HG03520 (cell line): ENCODE measurements around the gene RCAN1.
"Not testable (repeated sequence)": the region's sequence is repeated elsewhere in the genome, so short reads cannot be mapped to it uniquely, and the experiment has no call there.

Experiments used
- ATAC-seq: cut with Tn5 transposase; IDR thresholded peaks from one replicate; pipeline ENCODE4 v1.9.1; 2021; ENCODE audit warnings: mild to moderate bottlenecking, moderate library complexity; ENCODE audit not compliant: unreplicated experiment

Gene RCAN1

DNA sequence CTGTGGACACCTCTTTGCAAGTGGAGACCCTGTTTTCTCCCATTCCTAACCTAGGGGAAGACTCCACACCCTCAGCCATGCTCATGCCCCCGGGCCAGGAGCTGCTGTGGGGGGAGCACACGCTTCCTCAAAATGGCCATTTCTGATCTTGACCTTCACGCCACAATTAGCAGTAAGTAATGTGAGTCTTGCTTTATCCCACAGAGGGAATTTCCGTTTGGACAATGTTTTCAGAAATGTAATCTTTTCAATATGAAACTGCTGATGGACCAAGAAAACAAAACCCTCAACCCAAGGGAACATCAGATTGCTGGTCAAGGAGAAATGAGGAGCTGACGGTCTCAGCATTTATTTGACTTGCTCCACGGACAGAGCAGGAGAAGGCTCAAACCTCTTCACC lies 94.6 kb downstream of the RCAN1 start:
- no peak for ATAC-seq

DNA sequence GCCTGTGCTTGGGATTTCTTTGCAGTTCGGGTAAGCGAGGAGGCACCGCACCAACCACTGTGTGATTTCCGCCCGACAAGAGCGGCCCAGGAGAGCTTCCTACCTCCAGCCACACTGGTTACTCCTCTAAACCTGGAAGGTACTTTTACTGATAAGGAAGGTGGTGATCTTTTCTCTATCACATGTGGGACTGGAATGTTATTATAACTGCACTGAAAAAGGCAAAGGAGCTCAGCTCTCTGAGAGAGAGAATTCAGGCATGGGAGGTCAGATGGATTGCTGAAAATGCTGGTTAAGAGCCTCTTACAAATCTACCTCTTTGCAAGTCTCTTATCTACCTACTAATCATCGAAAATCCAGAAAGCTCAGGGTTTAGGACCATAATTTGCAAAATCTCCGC lies 95.2 kb downstream of the RCAN1 start:
- ATAC-seq, result no peak

DNA sequence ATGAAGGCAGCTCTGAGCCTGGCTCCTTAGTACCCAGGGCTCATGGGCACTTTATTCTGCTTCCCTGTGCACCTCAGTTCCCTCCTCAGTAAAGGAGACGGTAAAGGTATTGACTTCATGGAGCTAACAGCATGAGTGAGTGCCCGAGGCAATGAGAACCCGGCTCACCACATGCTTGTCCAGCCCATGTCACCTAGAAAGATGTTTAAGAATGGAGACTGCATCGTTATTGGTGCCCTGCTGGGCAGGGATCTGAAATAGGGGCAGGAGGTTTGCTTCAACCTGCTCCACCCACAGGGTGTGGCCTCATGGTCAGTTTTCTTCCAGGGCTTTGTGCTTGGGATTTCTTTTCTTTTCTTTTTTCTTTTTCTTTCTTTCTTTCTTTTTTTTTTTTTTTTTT lies 95.9 kb downstream of the RCAN1 start:
- no peak for ATAC-seq

DNA sequence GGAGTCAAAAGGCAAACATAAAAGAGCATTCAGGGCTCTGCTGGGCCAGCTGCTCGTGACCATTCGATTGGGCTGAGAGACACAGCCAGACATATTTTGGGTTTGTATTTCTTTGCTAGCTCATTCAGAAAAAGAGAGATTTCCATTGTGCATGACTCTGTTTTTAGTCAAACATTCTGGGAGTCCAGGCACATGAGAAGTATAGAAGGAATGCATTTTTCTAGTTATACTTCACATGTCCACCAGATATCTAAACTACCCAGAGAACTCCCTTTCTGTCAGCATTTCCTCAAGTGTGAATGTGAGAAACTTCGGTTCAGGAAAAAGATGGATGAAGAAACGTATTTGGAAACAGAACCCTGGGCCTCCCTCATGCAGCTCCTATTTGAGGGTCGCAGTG lies 96.6 kb downstream of the RCAN1 start:
- ATAC-seq, result no peak

DNA sequence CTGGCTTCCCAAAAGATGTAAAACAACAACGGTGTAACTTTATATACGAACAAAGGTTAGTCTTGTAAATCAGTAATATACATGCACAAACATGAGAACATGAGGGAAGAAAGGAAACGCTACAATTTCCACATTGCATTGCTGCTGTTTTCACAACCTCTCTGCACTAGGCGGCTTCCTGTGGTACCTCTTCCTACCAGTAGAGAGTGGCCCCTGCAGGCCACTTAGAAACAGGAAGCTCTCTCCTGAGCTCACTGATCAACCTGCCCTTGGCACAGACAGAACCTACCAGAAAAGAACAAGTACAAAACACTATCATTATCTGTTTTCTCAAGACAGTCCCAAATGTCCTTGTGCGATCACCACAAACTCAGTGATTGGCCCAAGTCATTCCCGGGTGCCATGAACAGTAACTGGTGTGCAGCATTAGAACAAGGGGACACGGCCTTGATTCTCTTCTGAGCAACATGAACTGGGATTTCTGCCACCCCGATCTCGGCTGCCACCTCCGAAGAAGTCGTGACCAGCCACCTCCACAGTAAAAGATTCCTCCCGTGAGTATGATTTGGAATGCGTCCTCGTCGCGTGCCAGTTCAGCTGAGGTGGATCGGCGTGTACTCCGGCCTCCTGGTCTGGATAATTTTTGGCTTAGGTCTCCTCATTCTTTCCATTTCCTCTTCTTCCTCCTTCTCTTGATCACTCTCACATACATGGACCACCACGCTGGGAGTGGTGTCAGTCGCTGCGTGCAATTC lies 97.2 kb downstream of the RCAN1 start:
- no peak for ATAC-seq

DNA sequence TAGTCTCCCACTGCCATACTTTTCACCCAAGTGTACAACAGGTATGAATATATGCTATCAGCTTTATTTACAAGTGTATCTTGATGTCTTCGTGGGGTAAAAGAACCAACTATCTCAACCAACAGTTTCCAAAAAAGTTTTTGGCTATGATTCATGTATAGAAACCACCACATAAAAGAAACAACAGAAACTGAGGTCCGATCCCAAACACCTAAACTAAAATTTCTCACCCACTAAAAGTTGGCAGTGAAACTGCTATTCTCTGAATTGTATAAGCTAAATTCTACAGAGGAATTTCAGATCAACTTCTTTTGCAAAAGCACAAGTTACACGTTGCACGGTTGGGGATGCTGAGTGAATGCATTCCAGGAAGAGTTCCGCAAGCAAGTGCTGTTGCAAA lies 97.9 kb downstream of the RCAN1 start:
- ATAC-seq, result no peak

DNA sequence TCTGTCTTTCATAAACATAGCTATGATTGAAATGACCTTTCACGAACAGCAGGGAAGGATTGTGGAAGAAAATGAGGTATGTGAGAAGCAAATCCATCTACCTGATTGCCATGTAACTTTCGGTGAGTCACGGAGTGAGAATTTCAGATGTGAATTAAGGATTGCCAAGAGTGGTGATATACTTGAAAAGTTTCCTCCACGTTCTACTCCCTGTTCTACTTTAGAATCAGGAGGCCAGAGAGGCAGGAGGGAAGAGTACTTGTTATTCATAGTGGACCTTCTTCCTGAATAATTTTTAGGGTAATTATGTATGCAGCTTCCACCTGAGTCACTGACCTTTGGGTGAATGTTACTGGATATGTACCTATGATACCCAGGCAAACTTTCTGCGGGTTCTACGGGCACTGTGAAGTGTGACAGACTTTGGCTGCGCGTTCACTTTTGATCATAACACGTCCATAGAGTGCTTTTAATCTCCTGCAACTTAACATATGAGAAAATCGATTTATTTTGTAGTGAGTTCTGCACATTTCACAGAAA lies 100.3 kb downstream of the RCAN1 start:
- ATAC-seq, result no peak

DNA sequence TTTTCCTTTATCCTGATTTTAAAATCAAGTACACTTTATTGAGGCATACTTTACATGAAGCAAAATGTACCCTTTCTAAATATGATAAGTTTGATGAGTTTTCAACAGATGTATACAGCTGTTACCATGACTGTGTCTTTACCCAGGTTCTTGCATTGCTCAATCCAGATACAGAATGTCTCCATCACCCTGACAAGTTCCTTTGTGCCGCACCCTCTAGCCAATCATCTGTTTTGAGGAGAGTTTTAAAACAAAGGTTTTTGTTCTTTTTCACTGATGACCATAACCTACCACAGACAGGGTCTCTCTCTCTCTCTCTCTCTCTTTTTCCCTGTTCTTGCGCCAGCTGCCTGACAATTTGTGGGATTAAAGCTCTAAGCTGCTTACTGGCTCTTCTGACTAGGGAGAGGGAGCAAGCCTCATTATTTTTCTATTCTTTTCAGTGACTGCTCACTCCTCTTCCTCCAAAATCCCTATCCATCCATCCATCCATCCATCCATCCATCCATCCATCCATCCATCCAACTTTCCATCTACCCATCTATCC lies 101.7 kb downstream of the RCAN1 start:
- ATAC-seq, result no peak

DNA sequence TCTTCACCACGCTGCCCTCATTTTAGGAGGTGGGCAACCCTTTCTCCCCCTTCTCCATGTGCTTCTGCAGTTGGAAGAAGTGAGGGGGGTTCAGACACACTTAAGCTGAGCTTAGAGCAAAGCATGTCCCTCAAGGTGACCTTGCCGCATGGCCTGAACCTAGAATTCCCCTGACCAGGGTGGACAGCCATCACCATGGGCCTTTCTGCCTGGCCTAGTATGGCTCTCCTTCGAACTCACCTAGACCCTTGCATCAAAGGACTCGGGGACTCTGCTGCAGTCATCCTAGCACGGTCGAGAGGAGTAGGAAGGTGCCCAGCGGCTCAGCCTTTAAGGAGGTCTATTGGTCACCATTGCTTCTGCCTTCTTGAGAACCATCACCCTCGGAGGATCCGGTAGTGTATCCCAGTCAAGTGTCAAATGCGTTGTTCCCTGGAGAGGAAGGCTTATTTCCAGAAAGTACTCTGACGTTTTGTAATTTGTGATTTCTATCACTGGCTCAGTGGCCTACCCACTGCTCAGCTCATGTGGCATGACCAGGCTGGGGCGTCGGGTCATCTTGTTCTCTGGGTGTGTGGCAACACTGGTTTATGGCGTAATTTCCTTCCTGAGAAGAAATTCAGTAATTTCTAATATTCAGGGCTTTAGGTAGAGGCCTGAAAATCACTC lies 103.0 kb downstream of the RCAN1 start, which contains the start of gene KCNE1:
Gene KCNE1, minus strand, starts transcription at position 424 of the 669 bp plus-strand sequence. CDS start 62,576 bp downstream, outside the sequence.
- no peak for ATAC-seq

DNA sequence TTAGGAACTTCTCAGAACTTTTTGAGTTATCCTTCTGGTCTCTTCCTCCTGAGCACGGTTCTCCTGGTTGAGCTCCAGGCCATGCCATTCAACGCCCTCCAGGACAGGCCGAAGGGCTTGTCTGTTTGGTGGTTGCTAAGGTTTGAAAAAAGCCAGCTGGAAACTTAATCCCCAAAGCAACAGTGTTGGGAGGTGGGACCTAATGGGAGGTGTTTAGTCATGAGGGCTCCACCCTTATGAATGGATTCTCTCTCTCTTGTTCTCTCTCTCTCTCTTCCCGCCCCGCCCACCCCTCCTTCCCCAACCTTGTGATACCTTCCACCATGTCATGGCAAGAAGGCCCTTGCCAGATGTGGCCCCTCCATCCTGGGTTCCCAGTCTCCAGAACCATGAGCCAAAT lies 103.7 kb downstream of the RCAN1 start:
- ATAC-seq, result no peak

DNA sequence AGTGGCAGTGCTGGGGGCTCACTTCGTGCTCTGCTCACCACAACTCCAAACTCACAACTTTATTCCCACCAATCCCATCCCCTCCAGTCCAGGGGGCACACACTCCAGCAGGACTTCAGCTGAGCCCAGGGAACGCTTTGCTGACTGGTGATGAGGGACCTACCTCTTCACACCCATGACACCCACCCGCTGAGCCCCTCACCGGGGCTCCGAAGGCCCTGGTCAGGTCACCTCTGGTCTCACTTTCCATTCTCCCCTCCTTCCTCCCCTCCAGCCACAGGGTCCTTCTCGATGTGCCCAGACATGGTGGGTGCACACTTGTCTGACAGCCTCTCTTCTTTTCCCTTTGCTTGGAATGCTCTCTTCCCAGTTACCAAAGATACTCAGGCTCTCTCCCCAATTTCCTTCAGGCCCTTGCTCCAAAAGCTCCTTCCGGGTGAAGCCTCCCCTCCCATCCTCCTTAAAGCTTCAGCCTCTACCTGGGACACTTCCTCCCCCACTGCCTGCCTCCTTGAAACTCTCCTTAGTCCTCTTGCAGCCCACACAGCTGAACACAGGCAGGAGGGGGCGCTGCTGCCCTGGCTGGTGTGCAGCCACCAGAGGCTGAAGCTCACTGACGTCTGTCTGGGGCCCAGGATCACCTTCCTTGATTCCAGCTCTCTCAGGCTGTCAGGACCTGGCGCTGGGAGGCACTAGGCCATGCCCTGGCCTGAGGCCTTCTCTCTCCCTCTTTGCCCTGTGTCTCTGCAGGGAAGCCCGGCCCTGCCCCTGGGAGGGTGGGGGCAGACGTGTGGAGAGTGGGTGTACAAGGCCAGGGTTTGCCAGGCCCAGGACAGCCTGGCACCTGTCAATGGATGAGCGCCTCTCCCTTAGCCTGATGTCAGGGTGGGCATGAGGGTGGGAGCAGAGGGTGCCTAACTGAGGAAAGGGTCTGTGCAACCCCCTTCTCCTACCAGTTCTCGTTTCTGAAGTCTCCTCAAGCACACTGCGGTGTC lies 104.5 kb downstream of the RCAN1 start:
- ATAC-seq, result no peak

DNA sequence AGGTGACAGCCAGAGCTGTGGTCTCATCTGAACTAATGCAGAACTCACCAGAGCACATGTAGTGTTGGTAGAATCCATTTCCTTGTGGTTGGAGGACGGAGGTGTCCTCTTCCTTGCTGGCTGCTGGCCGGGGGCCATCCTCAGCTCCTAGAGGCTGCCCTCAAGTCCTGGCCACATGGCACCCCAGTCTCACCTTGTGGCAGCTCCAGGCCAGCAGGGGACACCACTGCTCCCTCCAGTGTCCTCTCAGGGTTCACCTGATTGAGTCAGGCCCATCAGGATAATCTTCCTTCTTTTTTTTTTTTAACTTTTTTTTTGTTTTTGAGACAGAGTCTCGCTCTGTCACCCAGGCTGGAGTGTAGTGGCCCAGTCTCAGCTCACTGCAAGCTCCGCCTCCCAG lies 105.8 kb downstream of the RCAN1 start:
- ATAC-seq, result no peak

DNA sequence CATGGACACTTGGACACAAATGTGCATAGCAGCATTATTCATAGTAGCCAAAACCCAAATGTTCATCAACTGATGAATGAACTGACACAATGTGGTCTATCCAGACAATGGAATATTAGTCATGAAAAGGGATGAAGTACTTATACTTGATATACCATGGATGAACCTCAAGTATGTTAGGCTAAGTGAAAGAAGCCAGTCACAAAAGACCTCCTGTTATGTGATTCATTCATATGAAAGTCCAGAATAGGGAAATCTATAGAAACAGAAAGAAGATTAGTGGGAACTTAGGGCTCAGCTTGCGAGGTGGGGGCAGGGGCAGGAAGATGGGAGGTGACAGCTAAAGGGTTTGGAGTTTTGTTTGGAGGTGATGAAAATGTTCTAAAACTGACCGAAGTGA lies 110.3 kb downstream of the RCAN1 start:
- ATAC-seq, result no peak

DNA sequence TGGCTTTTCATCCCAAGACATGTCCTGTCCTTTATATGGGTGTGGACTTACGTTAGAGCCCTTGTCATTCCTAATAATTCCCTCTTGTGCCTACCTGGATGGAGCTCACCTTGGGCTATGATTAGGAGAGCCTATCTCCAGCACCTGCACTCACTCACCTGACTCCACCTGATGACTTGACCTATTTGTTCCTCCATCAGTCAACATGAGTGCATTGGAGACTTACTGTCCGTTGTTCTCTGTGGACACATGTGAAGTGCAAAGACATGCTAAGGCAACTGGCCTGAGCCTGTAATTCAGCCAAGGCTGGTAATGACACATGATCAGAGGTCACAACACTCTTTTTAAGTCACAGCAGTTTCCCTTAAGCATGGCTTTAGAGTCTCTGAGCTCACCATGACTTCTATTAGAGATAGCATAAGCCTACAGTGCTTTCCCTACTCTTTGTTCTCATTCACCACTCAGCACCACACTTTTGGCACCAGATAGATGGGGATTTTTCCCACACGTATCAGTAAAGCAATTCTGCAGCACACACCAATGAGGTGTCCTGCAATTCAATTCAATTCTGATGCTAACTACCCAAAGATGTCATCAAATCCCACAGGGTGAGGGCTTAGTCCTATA lies 112.3 kb downstream of the RCAN1 start:
- ATAC-seq, result no peak

DNA sequence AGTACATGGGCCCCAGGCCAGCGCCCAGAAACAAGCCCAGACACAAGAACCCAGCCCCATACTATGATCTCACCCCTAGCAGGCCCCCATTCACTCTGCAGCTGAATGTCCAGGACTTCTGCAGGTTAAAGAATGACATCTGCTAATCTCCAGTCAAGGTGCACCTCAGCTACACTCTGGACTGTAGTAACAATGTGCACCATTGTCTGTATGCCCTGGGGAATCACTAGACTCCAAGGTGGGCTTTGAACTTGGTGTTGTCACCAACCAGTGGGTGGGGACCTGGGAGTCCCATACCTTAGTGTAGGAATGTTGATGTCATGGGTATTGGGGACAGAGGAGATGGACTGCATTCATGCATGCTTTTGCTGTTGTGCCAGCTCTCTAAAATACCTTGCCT lies 113.2 kb downstream of the RCAN1 start:
- no peak for ATAC-seq

DNA sequence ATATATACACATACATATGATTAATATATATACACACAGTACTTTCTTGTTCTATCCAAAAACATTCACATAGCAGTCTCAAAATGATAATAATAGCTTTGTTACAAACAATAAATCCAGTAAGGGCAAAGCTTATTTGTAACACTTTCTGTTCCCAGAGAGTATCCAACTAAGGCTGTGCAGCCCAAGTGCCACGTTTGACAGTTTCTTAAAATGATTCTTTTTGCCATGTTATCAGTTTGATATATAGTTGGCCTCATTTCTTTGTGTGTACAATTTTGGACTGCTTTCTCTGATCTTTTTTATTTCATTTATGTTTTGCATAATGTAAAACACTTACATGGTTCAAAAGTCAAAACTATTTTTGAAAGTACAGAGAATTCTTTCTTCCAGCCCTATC lies 114.7 kb downstream of the RCAN1 start:
- ATAC-seq, result no peak

DNA sequence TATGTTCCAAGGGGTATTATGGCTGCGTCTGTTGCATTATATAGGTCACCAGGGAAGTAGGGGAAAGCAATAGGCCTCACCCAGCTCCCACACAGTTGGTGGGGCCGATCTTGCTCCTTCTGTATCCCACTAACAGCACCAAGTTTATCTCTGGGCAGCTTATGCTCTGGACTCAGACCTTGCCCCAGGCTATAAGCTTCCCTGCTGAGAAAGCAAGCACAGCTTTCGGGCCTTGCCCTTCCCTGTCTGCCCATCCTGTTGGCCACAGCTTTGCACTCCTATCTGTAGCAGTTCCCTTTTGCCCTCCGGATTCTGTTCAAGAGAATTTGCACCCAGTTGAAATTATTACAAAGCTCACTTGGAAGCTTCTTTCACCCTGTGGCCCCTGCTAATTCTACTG lies 115.8 kb downstream of the RCAN1 start:
- ATAC-seq, result no peak

DNA sequence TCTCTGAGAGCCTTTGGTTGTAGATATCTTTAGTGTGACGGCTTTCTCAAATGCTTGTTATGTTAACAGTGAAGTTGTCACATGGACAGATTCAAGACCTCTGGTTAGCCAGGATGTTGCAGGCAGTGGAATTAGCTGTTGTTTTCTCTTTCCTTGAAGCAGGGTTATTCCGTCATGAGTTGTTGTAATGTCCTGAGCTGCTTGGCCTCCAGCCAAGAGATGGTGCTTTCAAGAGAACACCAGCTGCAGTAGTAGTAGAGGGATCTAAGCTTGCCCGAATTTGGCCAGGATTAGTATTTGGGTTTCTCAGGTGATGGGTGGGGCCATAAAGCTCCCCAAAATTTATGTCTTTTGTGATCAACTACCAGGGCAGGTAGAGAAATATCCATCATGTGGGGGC lies 116.3 kb downstream of the RCAN1 start:
- ATAC-seq, result no peak

DNA sequence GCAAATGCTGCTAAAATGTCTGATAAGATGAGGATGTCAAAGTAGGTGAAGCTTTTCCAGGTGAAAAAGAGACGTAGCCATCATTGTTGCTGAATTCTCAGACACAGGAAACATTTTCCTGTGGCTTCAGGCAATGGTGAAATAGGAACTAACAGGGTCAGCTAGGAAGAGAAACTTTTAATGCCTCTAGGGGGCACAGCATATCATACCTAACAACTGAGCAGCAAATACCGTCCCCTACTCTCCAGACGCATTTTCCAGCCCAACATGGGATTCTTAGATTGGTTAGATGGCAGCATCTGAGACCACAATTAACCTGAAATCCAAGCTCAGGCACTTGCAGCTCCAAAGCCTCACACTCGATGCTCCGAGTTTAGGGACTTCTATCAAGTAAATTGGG lies 131.1 kb downstream of the RCAN1 start:
- not testable (repeated sequence) for ATAC-seq

DNA sequence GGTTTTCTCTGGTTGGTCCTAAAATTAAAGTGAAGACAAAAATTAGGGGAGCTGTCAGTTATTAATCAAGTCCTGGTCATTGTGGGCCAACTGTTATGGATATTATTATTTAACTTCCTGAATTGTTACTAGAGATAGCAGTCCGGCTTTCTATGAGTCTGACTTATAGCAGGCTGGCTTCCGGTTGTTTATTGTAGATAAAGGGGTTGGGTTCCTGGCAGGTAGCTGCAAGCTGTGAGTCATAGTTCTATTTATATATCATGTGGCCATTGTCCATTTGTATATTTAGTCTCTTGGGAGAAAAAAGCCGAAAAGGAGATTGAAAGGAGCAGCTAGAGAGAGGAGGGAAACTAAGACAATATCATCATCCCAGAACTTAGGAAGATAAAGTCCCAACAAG lies 131.5 kb downstream of the RCAN1 start:
- not testable (repeated sequence) for ATAC-seq
